ENCODE data around the gene DAGLB. TPM values are rescaled to one million over a fixed set of nuclear protein-coding genes. Genes with fewer than 3 reads are reported as not detected.

The DAGLB gene
- polyA plus RNA-seq, 1 donor (not counting 4 experiments of a cell fraction or from before 2014, with no cell fraction given): 15.5 TPM

DNA sequence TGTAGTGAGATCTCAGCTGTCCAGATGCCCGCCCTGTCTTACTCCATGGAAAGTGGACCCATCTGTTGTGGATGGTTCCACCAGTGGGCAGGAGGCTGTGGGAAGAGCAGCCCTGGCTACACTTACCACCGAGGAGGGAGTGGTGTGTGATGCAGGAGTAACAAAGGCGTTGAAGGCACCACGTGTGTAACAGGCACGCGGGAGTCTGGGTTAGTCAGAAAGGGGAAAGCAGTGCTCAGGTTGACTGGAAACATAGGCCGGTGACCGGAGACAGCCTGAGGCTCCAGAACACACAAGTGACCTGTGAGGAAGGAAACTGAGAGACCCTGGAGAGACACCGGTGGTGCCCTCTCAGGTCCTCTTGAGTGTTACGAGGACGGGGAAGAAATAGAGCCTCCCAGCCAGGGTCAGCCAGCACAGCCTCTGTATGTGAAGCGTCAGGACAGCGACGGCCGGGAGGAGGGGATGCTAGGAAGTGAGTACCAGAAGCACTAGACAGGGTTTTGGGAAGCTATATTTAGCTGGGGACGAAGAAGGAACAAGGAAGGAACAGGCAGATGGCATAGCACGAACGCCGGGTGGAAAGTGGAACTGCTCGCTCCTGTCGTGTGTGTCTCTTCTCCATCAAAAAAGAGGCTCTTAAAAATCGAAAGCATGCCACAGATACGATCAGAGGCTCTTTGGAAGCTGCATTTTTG lies 51.7 kb downstream of the DAGLB start:
- Histone ChIP-seq H3K4me2 (ENCODE audit: control insufficient read depth, extremely low read depth, insufficient read depth, low read depth, low read length) (peak overlapping the region; percentile 4), H3K27ac (ENCODE audit: control insufficient read depth, insufficient read depth, low read length) (peak overlapping the region; percentile 10), H4K20me1 (ENCODE audit: control insufficient read depth, extremely low read depth, insufficient read depth, low read length) (peaks cover 29% of the 10 kb centered on the region), H2AFZ (ENCODE audit: control insufficient read depth, low read length) (no peak overlapping the region), H3K36me3 (ENCODE audit: control insufficient read depth in 2 of 2, extremely low read depth in 1 of 2, insufficient read depth in 2 of 2, low read length in 2 of 2) (peaks cover 4 to 21% of the 10 kb centered on the region in 2 experiments), H3K4me3 (ENCODE audit: control insufficient read depth in 2 of 3, extremely low read depth in 1 of 3, insufficient read depth in 2 of 3, low read depth in 1 of 3, low read length in 3 of 3) (no peak overlapping the region), H3K4me1 (ENCODE audit: control insufficient read depth, extremely low read depth, insufficient read depth, low read length) (peaks cover 55% of the 10 kb centered on the region), H3K27me3 (ENCODE audit: control insufficient read depth, extremely low read depth, insufficient read depth, low read length) (no peaks in the 10 kb centered on the region), H3K79me2 (ENCODE audit: control insufficient read depth, insufficient read depth, low read length) (peaks cover 85% of the 10 kb centered on the region), H3K9ac (ENCODE audit: control insufficient read depth, extremely low read depth, insufficient read depth, low read length) (no peak overlapping the region), H3K9me3 (ENCODE audit: control insufficient read depth, low read depth, low read length) (no peaks in the 10 kb centered on the region), H3K9me1 (ENCODE audit: control insufficient read depth, extremely low read depth, insufficient read depth, low read length) (peaks cover 5% of the 10 kb centered on the region)
- dilution Hi-C loops (cut with MboI; ENCODE audit: extremely low pct_ligation_motif_present, low sequenced_read_pairs): no loop called here
- TF ChIP-seq EZH2 (IDR thresholded peaks at IDR 0.05; ENCODE audit: low read length): no peak
- TF ChIP-seq, protein P1, sequence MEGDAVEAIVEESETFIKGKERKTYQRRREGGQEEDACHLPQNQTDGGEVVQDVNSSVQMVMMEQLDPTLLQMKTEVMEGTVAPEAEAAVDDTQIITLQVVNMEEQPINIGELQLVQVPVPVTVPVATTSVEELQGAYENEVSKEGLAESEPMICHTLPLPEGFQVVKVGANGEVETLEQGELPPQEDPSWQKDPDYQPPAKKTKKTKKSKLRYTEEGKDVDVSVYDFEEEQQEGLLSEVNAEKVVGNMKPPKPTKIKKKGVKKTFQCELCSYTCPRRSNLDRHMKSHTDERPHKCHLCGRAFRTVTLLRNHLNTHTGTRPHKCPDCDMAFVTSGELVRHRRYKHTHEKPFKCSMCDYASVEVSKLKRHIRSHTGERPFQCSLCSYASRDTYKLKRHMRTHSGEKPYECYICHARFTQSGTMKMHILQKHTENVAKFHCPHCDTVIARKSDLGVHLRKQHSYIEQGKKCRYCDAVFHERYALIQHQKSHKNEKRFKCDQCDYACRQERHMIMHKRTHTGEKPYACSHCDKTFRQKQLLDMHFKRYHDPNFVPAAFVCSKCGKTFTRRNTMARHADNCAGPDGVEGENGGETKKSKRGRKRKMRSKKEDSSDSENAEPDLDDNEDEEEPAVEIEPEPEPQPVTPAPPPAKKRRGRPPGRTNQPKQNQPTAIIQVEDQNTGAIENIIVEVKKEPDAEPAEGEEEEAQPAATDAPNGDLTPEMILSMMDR (optimal IDR thresholded peaks at IDR 0.05 in 1 of 3, IDR thresholded peaks at IDR 0.05 in 1 of 3, conservative IDR thresholded peaks at IDR 0.05 in 1 of 3; ENCODE audit: extremely low read depth in 1 of 3, insufficient read depth in 2 of 3, low read length in 3 of 3): no peak
- FAIRE-seq (no peak), DNase-seq (ENCODE audit: low read depth, low spot score) (no peak)

DNA sequence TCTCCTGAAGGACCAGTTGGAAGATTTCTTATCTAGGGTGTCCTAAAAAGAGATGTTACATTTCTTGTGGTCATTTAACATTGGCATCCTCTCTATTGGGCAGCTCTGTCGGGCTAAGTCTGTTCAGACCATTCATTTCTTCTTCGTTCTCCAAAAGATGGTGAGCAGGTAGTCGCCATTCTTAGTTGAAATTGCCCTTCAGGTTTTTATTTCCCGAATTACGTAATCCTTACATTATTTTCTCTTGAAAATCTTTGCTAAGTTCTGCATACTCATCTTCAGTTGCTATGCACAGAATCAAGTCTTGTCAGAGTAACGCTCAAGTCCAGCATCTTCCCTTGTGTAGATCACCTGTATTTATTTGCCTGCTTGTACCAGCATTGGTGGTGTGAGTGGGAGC lies 53.6 kb downstream of the DAGLB start:
- H4K20me1 ChIP-seq (ENCODE audit: control insufficient read depth, extremely low read depth, insufficient read depth, low read length): peaks cover 17% of the 10 kb centered on the region
- H3K9ac ChIP-seq (ENCODE audit: control insufficient read depth, extremely low read depth, insufficient read depth, low read length): peak overlapping the region; percentile 43
- peak overlapping the region; percentile 67 for H3K27ac ChIP-seq (ENCODE audit: control insufficient read depth, insufficient read depth, low read length)
- H3K36me3 ChIP-seq (ENCODE audit: control insufficient read depth in 2 of 2, extremely low read depth in 1 of 2, insufficient read depth in 2 of 2, low read length in 2 of 2): peaks cover 6 to 22% of the 10 kb centered on the region in 2 experiments
- no peaks in the 10 kb centered on the region for H3K27me3 ChIP-seq (ENCODE audit: control insufficient read depth, extremely low read depth, insufficient read depth, low read length)
- H3K9me3 ChIP-seq (ENCODE audit: control insufficient read depth, low read depth, low read length): no peaks in the 10 kb centered on the region
- H3K79me2 ChIP-seq (ENCODE audit: control insufficient read depth, insufficient read depth, low read length): peaks cover 85% of the 10 kb centered on the region
- FAIRE-seq: no peak
- TF ChIP-seq, protein P1 (optimal IDR thresholded peaks at IDR 0.05 in 1 of 3, IDR thresholded peaks at IDR 0.05 in 1 of 3, conservative IDR thresholded peaks at IDR 0.05 in 1 of 3; ENCODE audit: extremely low read depth in 1 of 3, insufficient read depth in 2 of 3, low read length in 3 of 3): no peak
- no peak for TF ChIP-seq EZH2 (IDR thresholded peaks at IDR 0.05; ENCODE audit: low read length)
- H3K4me2 ChIP-seq (ENCODE audit: control insufficient read depth, extremely low read depth, insufficient read depth, low read depth, low read length): no peak overlapping the region
- no peak overlapping the region for H3K4me3 ChIP-seq (ENCODE audit: control insufficient read depth in 2 of 3, extremely low read depth in 1 of 3, insufficient read depth in 2 of 3, low read depth in 1 of 3, low read length in 3 of 3)
- H3K9me1 ChIP-seq (ENCODE audit: control insufficient read depth, extremely low read depth, insufficient read depth, low read length): peaks cover 5% of the 10 kb centered on the region
- no peak overlapping the region for H2AFZ ChIP-seq (ENCODE audit: control insufficient read depth, low read length)
- DNase-seq (ENCODE audit: low read depth, low spot score): no peak
- H3K4me1 ChIP-seq (ENCODE audit: control insufficient read depth, extremely low read depth, insufficient read depth, low read length): peaks cover 39% of the 10 kb centered on the region
- dilution Hi-C loops (cut with MboI; ENCODE audit: extremely low pct_ligation_motif_present, low sequenced_read_pairs): no loop called here
